Endothelial cell of umbilical vein (primary cell): ENCODE results near the gene ACOX3.

ENCODE experiments used
- CTCF ChIP-seq, 2 donors: IDR thresholded peaks; 1 replicate in 1 of 2; 2 replicates in 1 of 2; pipeline ENCODE4 v1.5.1; 2011; ENCODE audit warnings: low read length in 2 of 2, mild to moderate bottlenecking in 2 of 2, moderate library complexity in 2 of 2, control low read depth in 1 of 2, inconsistent platforms in 1 of 2, low read depth in 1 of 2; ENCODE audit not compliant: insufficient read depth in 1 of 2; ENCODE audit errors: extremely low read depth in 1 of 2
- EZH2 ChIP-seq: IDR thresholded peaks from 2 replicates; pipeline ENCODE4 v1.6.1; 2012; ENCODE audit warnings: borderline replicate concordance, low read depth, mild to moderate bottlenecking, moderate library complexity, low read length, inconsistent platforms; ENCODE audit not compliant: severe bottlenecking
- FOS ChIP-seq: IDR thresholded peaks from 2 replicates; pipeline ENCODE4 v1.6.1; 2011; ENCODE audit warnings: mild to moderate bottlenecking, low read length, moderate library complexity, borderline replicate concordance; ENCODE audit not compliant: insufficient read depth
- GATA2 ChIP-seq: IDR thresholded peaks from 2 replicates; pipeline ENCODE4 v1.7.0; 2011; ENCODE audit warnings: low read depth, mild to moderate bottlenecking, moderate library complexity, mixed read lengths, low read length; ENCODE audit not compliant: insufficient read length, insufficient read depth
- JUN ChIP-seq: IDR thresholded peaks from 2 replicates; pipeline ENCODE4 v1.6.1; 2011; ENCODE audit warnings: borderline replicate concordance, low read depth; ENCODE audit not compliant: insufficient read length, insufficient read depth
- MYC ChIP-seq: IDR thresholded peaks from one replicate; pipeline ENCODE4 v1.6.1; 2011; ENCODE audit warnings: mild to moderate bottlenecking, low read depth, low read length
- POLR2A ChIP-seq: IDR thresholded peaks from 2 replicates; pipeline ENCODE4 v1.6.1; 2012; ENCODE audit warnings: low read depth, mild to moderate bottlenecking, control low read depth, low read length
- POLR2AphosphoS5 ChIP-seq: IDR thresholded peaks from 2 replicates; pipeline ENCODE4 v1.6.1; 2012; ENCODE audit warnings: low read depth, mild to moderate bottlenecking, control low read depth, low read length, moderate library complexity; ENCODE audit not compliant: insufficient read depth
- TF ChIP-seq, protein P1 (sequence below): IDR thresholded peaks from 2 replicates; pipeline ENCODE4 v1.6.1; 2011; ENCODE audit not compliant: insufficient read depth, insufficient read length

GRCh38 chr4:8439914-8440491, 520 bp downstream of the ACOX3 start:
- TF ChIP-seq POLR2A, result no peak
- TF ChIP-seq EZH2, result no peak
- TF ChIP-seq POLR2AphosphoS5, result no peak
- no peak for TF ChIP-seq CTCF (IDR thresholded peaks at IDR 0.05; ENCODE audit: extremely low read depth in 1 of 2, insufficient read depth in 1 of 2, low read depth in 1 of 2, low read length in 2 of 2)
- TF ChIP-seq GATA2, result no peak
- no peak for TF ChIP-seq MYC
- TF ChIP-seq JUN, result no peak
- TF ChIP-seq, protein P1, sequence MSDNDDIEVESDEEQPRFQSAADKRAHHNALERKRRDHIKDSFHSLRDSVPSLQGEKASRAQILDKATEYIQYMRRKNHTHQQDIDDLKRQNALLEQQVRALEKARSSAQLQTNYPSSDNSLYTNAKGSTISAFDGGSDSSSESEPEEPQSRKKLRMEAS, result no peak
- no peak for TF ChIP-seq FOS
